HL-60 (cell line): Measurements from ENCODE around the gene TMEM151A.

Experiments used
- DNase-seq, 2 experiments: peaks; one replicate each; pipeline ENCODE4 v3.0.0-alpha.2; 2010 to 2020; ENCODE audit warnings: low read depth in 1 of 2, low spot score in 1 of 2
- H3K27ac ChIP-seq: fragments of 250-450 bp; sonication (Bioruptor Pico); replicated peaks from 2 replicates; pipeline ENCODE4 v1.5.1; 2020; ENCODE audit warnings: mild to moderate bottlenecking, moderate library complexity
- H3K27me3 ChIP-seq: fragments of 250-450 bp; sonication (Bioruptor Pico); 2 replicates; pipeline ENCODE4 v1.5.1; 2021; ENCODE audit warnings: mild to moderate bottlenecking, moderate library complexity; ENCODE audit not compliant: insufficient read depth, poor library complexity, severe bottlenecking
- H3K4me3 ChIP-seq: replicated peaks from 2 replicates; pipeline ENCODE4 v1.5.1; 2011; ENCODE audit warnings: mild to moderate bottlenecking, control low read depth, low read length; ENCODE audit not compliant: insufficient read depth
- CTCF ChIP-seq: IDR thresholded peaks from one replicate; pipeline ENCODE4 v1.5.1; 2011; ENCODE audit warnings: low read length, control low read depth, inconsistent platforms; ENCODE audit not compliant: insufficient read depth
- GABPA ChIP-seq: IDR thresholded peaks from 2 replicates; pipeline ENCODE4 v1.6.1; 2012; ENCODE audit warnings: low read depth
- POLR2AphosphoS5 ChIP-seq: IDR thresholded peaks from 2 replicates; pipeline ENCODE4 v1.6.1; 2012; ENCODE audit warnings: low read depth
- REST ChIP-seq: IDR thresholded peaks from 2 replicates; pipeline ENCODE4 v1.6.1; 2012; ENCODE audit warnings: low read depth; ENCODE audit not compliant: insufficient replicate concordance
- SPI1 ChIP-seq: IDR thresholded peaks from 2 replicates; pipeline ENCODE4 v1.6.1; 2012; ENCODE audit warnings: low read depth, mild to moderate bottlenecking, borderline replicate concordance

The TMEM151A gene

GRCh38 chr11:66293352-66293751 is 1.7 kb downstream of the TMEM151A start:
- TF ChIP-seq CTCF, result no peak
- no peak for TF ChIP-seq GABPA
- TF ChIP-seq REST, result no peak
- TF ChIP-seq POLR2AphosphoS5, result no peak
- TF ChIP-seq SPI1, result no peak
- Histone ChIP-seq H3K4me3 (no peak overlapping the region), H3K27me3 (peaks cover 17% of the 10 kb centered on the region), H3K27ac (no peak overlapping the region)
- DNase-seq, result no peak

GRCh38 chr11:66293777-66294625 is 2.3 kb downstream of the TMEM151A start:
- TF ChIP-seq REST (no peak), CTCF (no peak), POLR2AphosphoS5 (no peak), GABPA (no peak), SPI1 (no peak)
- peaks cover 17% of the 10 kb centered on the region for H3K27me3 ChIP-seq
- H3K27ac ChIP-seq, result no peak overlapping the region
- DNase-seq, result no peak
- H3K4me3 ChIP-seq, result no peak overlapping the region

- no peak for DNase-seq
- Histone ChIP-seq H3K4me3 (no peak overlapping the region), H3K27me3 (peaks cover 17% of the 10 kb centered on the region), H3K27ac (no peak overlapping the region)
- no peak for TF ChIP-seq CTCF
- no peak for TF ChIP-seq SPI1
- no peak for TF ChIP-seq GABPA
- TF ChIP-seq POLR2AphosphoS5, result no peak
- TF ChIP-seq REST, result no peak
Measured at GRCh38 chr11:66294626-66295620, 3.2 kb downstream of the TMEM151A start.
